KMS-11 (cell line): ENCODE data around the gene PPBP.

ENCODE experiments used
- H2AFZ ChIP-seq: fragments of 200-600 bp; sonication (generic); 2 replicates; pipeline ENCODE4 v1.6.1; 2016; ENCODE audit warnings: antibody characterized with exemption, mixed run types, low read depth
- H3K27ac ChIP-seq: fragments of 200-600 bp; sonication (generic); 2 replicates; pipeline ENCODE4 v1.6.1; 2016; ENCODE audit warnings: mild to moderate bottlenecking, mixed run types
- H3K27me3 ChIP-seq: fragments of 200-600 bp; sonication (generic); 2 replicates; pipeline ENCODE4 v1.6.1; 2017; ENCODE audit warnings: mild to moderate bottlenecking, low read depth, mixed run types, moderate library complexity; ENCODE audit not compliant: insufficient read depth
- H3K36me3 ChIP-seq: fragments of 200-600 bp; sonication (generic); 2 replicates; pipeline ENCODE4 v1.6.1; 2017; ENCODE audit warnings: mild to moderate bottlenecking, mixed run types; ENCODE audit not compliant: insufficient read depth
- H3K4me1 ChIP-seq: fragments of 200-600 bp; sonication (generic); 2 replicates; pipeline ENCODE4 v1.6.1; 2016; ENCODE audit warnings: mild to moderate bottlenecking, low read depth, mixed run types; ENCODE audit not compliant: poor library complexity, severe bottlenecking
- H3K4me2 ChIP-seq: fragments of 200-600 bp; sonication (generic); 2 replicates; pipeline ENCODE4 v1.7.0; 2016; ENCODE audit warnings: mild to moderate bottlenecking, mixed run types
- H3K4me3 ChIP-seq: fragments of 200-600 bp; sonication (generic); IDR thresholded peaks from 2 replicates; pipeline ENCODE4 v1.6.1; 2017; ENCODE audit warnings: low read depth, low read length, mixed read lengths; ENCODE audit not compliant: insufficient read depth
- H3K79me2 ChIP-seq: fragments of 200-600 bp; sonication (generic); 2 replicates; pipeline ENCODE4 v1.6.1; 2016; ENCODE audit warnings: low read depth, mixed run types; ENCODE audit not compliant: insufficient read depth
- H3K9ac ChIP-seq: fragments of 200-600 bp; sonication (generic); 2 replicates; pipeline ENCODE4 v1.6.1; 2016; ENCODE audit warnings: mild to moderate bottlenecking, mixed run types
- H4K20me1 ChIP-seq: fragments of 200-600 bp; sonication (generic); 2 replicates; pipeline ENCODE4 v1.6.1; 2016; ENCODE audit warnings: mild to moderate bottlenecking, mixed run types; ENCODE audit not compliant: insufficient read depth
- CTCF ChIP-seq: fragments of 200-600 bp; sonication (generic); conservative IDR thresholded peaks from 2 replicates; pipeline ENCODE4 v1.6.1; 2017; ENCODE audit warnings: low read depth, mild to moderate bottlenecking, antibody characterized with exemption, low read length, moderate library complexity, mixed read lengths

The PPBP gene

GRCh38 chr4:73936969-73937368 lies 51.0 kb downstream of the PPBP start:
- H3K4me3 ChIP-seq, result no peak overlapping the region
- no peaks in the 10 kb centered on the region for H3K4me1 ChIP-seq
- no peak overlapping the region for H3K27ac ChIP-seq
- H2AFZ ChIP-seq, result no peak overlapping the region
- no peaks in the 10 kb centered on the region for H3K27me3 ChIP-seq
- no peaks in the 10 kb centered on the region for H3K79me2 ChIP-seq
- H3K9ac ChIP-seq, result no peak overlapping the region
- no peak overlapping the region for H3K4me2 ChIP-seq
- no peaks in the 10 kb centered on the region for H3K36me3 ChIP-seq
- H4K20me1 ChIP-seq, result no peaks in the 10 kb centered on the region
- no peak for TF ChIP-seq CTCF
